ENCODE measurements around the gene FAM20C.

DNA sequence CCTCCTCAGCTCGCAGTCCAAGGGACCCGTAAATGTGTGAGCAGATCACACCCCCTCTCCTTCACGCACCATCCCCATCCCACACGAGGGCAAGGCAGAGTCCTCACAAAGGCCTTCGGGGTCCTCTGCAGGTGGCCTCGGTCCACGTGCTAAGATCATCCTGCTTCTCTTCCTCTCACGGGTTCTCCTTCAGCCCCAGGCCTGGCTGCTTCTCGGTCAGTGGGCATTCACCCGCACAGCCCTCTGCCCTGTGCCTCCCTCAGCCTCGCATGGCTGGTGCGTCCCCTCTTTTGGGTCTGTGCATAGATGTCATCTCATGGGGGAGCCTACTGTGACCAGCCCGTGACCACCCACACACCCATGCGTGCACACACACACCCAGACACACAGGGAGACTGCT, 80.3 kb downstream of the FAM20C start:
- TF ChIP-seq POLR2A (IDR thresholded peaks at IDR 0.05) = no peak
- TF ChIP-seq, protein P1, sequence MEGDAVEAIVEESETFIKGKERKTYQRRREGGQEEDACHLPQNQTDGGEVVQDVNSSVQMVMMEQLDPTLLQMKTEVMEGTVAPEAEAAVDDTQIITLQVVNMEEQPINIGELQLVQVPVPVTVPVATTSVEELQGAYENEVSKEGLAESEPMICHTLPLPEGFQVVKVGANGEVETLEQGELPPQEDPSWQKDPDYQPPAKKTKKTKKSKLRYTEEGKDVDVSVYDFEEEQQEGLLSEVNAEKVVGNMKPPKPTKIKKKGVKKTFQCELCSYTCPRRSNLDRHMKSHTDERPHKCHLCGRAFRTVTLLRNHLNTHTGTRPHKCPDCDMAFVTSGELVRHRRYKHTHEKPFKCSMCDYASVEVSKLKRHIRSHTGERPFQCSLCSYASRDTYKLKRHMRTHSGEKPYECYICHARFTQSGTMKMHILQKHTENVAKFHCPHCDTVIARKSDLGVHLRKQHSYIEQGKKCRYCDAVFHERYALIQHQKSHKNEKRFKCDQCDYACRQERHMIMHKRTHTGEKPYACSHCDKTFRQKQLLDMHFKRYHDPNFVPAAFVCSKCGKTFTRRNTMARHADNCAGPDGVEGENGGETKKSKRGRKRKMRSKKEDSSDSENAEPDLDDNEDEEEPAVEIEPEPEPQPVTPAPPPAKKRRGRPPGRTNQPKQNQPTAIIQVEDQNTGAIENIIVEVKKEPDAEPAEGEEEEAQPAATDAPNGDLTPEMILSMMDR (IDR thresholded peaks at IDR 0.05) = no peak

Data from prostate gland (tissue), 2 donors.